K562 (cell line): ENCODE data around the gene SOX11. TPM values are rescaled to one million over a fixed set of nuclear protein-coding genes. Genes with fewer than 3 reads are reported as not detected.

Source experiments
- ATAC-seq: fragments of 200-7000 bp; cut with Tn5 transposase; 3 replicates; pipeline ENCODE4 v1.9.1; 2020; ENCODE audit warnings: moderate library complexity
- BruUV-seq: library from RNA; stranded (reverse); fragments of 400-500 nt; replicated peaks from 2 replicates; lab custom pipeline; 2021; lab: Mats Ljungman, UMichigan
- CTCF ChIA-PET: fragments of 300-600 bp; formaldehyde crosslinking; extraction: SDS; loops from one replicate; lab custom pipeline; 2021; ENCODE audit warnings: low intra/inter-chr PET ratio; lab: Yijun Ruan, JAX
- POLR2A ChIA-PET: fragments of 300-600, 350-650 bp; sonication (Branson Sonifier 250); formaldehyde crosslinking; extraction: SDS; loops from one replicate; lab custom pipeline; 2021; ENCODE audit warnings: antibody characterized with exemption, inconsistent platforms; lab: Yijun Ruan, JAX
- DNase-seq, 4 experiments: peaks; one replicate each; pipeline versions ENCODE4 v3.0.0 to v3.0.0-alpha.2; 2011 to 2018; ENCODE audit warnings: low spot score in 3 of 4, mixed read lengths in 3 of 4; ENCODE audit errors: extremely low read depth in 1 of 4
- FAIRE-seq: peaks from 2 replicates; lab custom pipeline; 2011; peaks lifted over from hg19 to GRCh38; lab: Jason Lieb, UNC
- H2AFZ ChIP-seq: 2 replicates; pipeline ENCODE4 v1.6.0; 2011; ENCODE audit warnings: low read depth, low read length, control low read depth, inconsistent platforms
- H3K27ac ChIP-seq: fragments of 200-600 bp; 3 replicates; pipeline ENCODE4 v1.8.0; 2011; ENCODE audit warnings: low read depth, mild to moderate bottlenecking, control low read depth, inconsistent platforms, low read length, moderate library complexity, mixed read lengths; ENCODE audit errors: extremely low read depth
- H3K27me3 ChIP-seq, 2 experiments: fragments of 300-600 bp in 1 of 2; 2 replicates in 1 of 2; 3 replicates in 1 of 2; pipeline versions ENCODE4 v1.6.0 to v1.8.0; 2011; ENCODE audit warnings: inconsistent platforms in 2 of 2, low read length in 2 of 2, mild to moderate bottlenecking in 1 of 2, mixed read lengths in 1 of 2, moderate library complexity in 1 of 2; ENCODE audit not compliant: control insufficient read depth in 2 of 2, insufficient read depth in 2 of 2
- H3K36me3 ChIP-seq: fragments of 300-600 bp; 3 replicates; pipeline ENCODE4 v1.8.0; 2011; ENCODE audit warnings: mild to moderate bottlenecking, low read length, inconsistent platforms; ENCODE audit not compliant: control insufficient read depth, insufficient read depth
- H3K4me1 ChIP-seq, 2 experiments: fragments of 200-600 bp in 1 of 2; replicated peaks in 1 of 2; 2 replicates in 1 of 2; 3 replicates in 1 of 2; pipeline versions ENCODE4 v1.5.1 to v1.8.0; 2011; ENCODE audit warnings: inconsistent platforms in 2 of 2, low read length in 2 of 2, mild to moderate bottlenecking in 1 of 2, mixed read lengths in 1 of 2, moderate library complexity in 1 of 2; ENCODE audit not compliant: control insufficient read depth in 2 of 2, insufficient read depth in 2 of 2
- H3K4me2 ChIP-seq: 2 replicates; pipeline ENCODE4 v1.6.1; 2011; ENCODE audit warnings: low read length, control low read depth, inconsistent platforms, mixed read lengths; ENCODE audit not compliant: insufficient read depth
- H3K4me3 ChIP-seq: fragments of 200-600 bp; sonication (generic), shearing (Covaris generic); 2 replicates; pipeline ENCODE4 v1.5.1; 2016; ENCODE audit warnings: control low read depth, inconsistent platforms
- H3K79me2 ChIP-seq: fragments of 200-600 bp; 3 replicates; pipeline ENCODE4 v1.8.0; 2011; ENCODE audit warnings: low read length, inconsistent platforms; ENCODE audit not compliant: control insufficient read depth, insufficient read depth
- H3K9ac ChIP-seq, 2 experiments: 2 replicates each; pipeline versions ENCODE4 v1.6.0 to v1.6.1; 2011; ENCODE audit warnings: low read depth in 2 of 2, low read length in 2 of 2, control low read depth in 1 of 2, inconsistent platforms in 1 of 2, mild to moderate bottlenecking in 1 of 2, mixed read lengths in 1 of 2; ENCODE audit not compliant: insufficient read depth in 1 of 2
- H3K9me1 ChIP-seq: one replicate; pipeline ENCODE4 v1.6.0; 2011; ENCODE audit warnings: inconsistent platforms, mild to moderate bottlenecking, low read length, moderate library complexity; ENCODE audit not compliant: control insufficient read depth, insufficient read depth
- H3K9me3 ChIP-seq: replicated peaks from 2 replicates; pipeline ENCODE4 v1.5.1; 2011; ENCODE audit warnings: low read depth, low read length, inconsistent platforms; ENCODE audit not compliant: control insufficient read depth, insufficient read depth
- H4K20me1 ChIP-seq: replicated peaks from 2 replicates; pipeline ENCODE4 v1.6.1; 2011; ENCODE audit warnings: low read length, inconsistent platforms, mixed read lengths; ENCODE audit not compliant: control insufficient read depth, insufficient read depth
- ATF1 ChIP-seq, 2 experiments: fragments of 450-650 bp in 1 of 2; IDR thresholded peaks; 2 replicates each; pipeline ENCODE4 v1.6.1; 2016; ENCODE audit warnings: missing compliant biosample characterization in 1 of 2, missing genetic modification characterization in 1 of 2
- ATF3 ChIP-seq, 2 experiments: fragments of 450-650 bp in 1 of 2; sonication (generic) in 1 of 2; formaldehyde crosslinking in 1 of 2; IDR thresholded peaks in 1 of 2; conservative IDR thresholded peaks in 1 of 2; 2 replicates each; pipeline versions ENCODE4 v1.6.1 to v1.8.1; 2016 to 2023; ENCODE audit warnings: mild to moderate bottlenecking in 2 of 2, moderate library complexity in 2 of 2, inconsistent platforms in 1 of 2, missing genetic modification reagents in 1 of 2
- NR2F6 ChIP-seq: fragments of 450-650 bp; formaldehyde crosslinking; IDR thresholded peaks from 2 replicates; pipeline ENCODE4 v1.4.0; 2020; ENCODE audit warnings: mild to moderate bottlenecking
- ZFPM2 ChIP-seq: fragments of 250-450 bp; sonication (Bioruptor Pico); IDR thresholded peaks from 2 replicates; pipeline ENCODE4 v1.5.1; 2022; ENCODE audit warnings: mild to moderate bottlenecking
- ZNF395 ChIP-seq: fragments of 200-800 bp; sonication (Bioruptor generic); IDR thresholded peaks from 2 replicates; pipeline ENCODE4 v1.6.1; 2017; ENCODE audit warnings: missing genetic modification characterization, missing compliant biosample characterization
- WGBS: fragments of 100-300 bp; shearing (Covaris generic); methylation state at CpG from one replicate; pipeline ENCODE4 v1.1.6; 2016; ENCODE audit warnings: low coverage, mixed read lengths; ENCODE audit not compliant: insufficient coverage; ENCODE audit errors: missing lambda C conversion rate; 5-methylcytosine and 5-hydroxymethylcytosine counted together
- in situ Hi-C: fragments of 300-500 bp; cut with MboI; formaldehyde crosslinking; loops from 4 replicates; pipeline ENCODE4 v1.15.0; 2018; ENCODE audit warnings: inconsistent platforms, mixed read lengths
- intact Hi-C: fragments of 100-400 bp; cut with micrococcal nuclease; formaldehyde crosslinking; loops from 2 replicates; pipeline ENCODE4 v1.14.2; 2022
- polyA plus RNA-seq, 8 experiments: library from polyadenylated mRNA; depleted of rRNA in 4 of 8; stranded (reverse) in 5 of 8; unstranded in 3 of 8; fragments of >200 nt; fragmentation: Nextera tagmentation in 2 of 8; fragmentation: Illumina TruSeq in 1 of 8; extraction: Ambion mirVana in 2 of 8; extraction: Trizol in 1 of 8; gene quantifications; 2 replicates each; pipeline versions ENCODE4 v1.2.1 to v1.2.3, GENCODE V29; 2011 to 2014; ENCODE audit warnings: inconsistent platforms in 1 of 8, missing spikeins in 1 of 8
- total RNA-seq, 7 experiments: library from RNA; depleted of rRNA in 6 of 7; stranded (reverse); fragments of >200 nt in 6 of 7; fragmentation: Illumina TruSeq in 2 of 7; extraction: Trizol in 2 of 7; gene quantifications; 2 replicates each; pipeline versions ENCODE4 v1.2.1 to v1.2.3, GENCODE V29; 2011 to 2021; ENCODE audit warnings: low replicate concordance in 1 of 7

The SOX11 gene
- total and polyA plus RNA-seq, 9 of the 15 experiments (the other 6 are each of a cell fraction or from before 2014, with no cell fraction given): 0.02 TPM; not detected in 8

DNA sequence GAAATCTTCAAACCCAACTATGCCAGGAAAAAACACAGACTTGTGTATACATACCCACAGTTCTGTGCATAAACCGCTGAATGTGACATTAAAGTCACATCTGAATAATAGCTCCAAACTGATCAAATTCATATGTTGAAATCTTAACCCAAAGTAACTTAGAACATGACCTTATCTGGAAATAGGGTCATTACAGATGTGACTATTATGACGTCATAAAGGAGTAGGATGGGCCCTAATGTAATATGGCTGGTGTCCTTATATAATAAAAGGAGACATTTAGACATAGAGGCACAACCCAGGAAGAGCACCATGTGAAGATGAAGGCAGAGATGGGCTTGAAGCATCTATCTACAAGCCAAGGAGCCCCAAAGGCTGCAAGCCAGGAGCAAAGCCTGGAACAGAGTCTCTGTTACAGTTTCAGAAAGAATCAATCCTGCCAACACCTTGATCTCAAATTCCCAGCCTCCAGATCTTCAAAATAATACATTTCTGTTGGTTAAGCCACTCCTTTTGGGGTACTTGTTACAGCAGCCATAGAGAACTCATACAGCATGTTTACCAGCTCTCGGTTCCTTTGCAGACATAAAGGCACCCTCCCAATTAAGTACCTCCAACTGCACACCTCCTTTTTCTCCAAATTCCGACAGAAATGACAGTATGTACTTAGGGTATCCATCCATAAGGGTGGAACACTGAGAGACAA lies 27.6 kb downstream of the SOX11 start:
- no peaks in the 10 kb centered on the region for H3K9me1 ChIP-seq
- H3K9ac ChIP-seq: no peak overlapping the region
- no peaks in the 10 kb centered on the region for H3K79me2 ChIP-seq
- no peak overlapping the region for H3K4me2 ChIP-seq
- H3K4me1 ChIP-seq: no peaks in the 10 kb centered on the region
- POLR2A ChIA-PET: no interaction called here
- TF ChIP-seq NR2F6 (no peak), ATF1 (CRISPR knock-in tag; IDR thresholded peaks at IDR 0.05) (no peak), ATF1 (tag; IDR thresholded peaks at IDR 0.05) (peak; percentile 34; the same call in 1 of the 2 replicates), ZNF395 (CRISPR knock-in tag) (no peak), ATF3 (IDR thresholded peaks at IDR 0.05) (peak; percentile 34; the same call in 1 of the 2 replicates), ATF3 (CRISPR knock-in tag; conservative IDR thresholded peaks at IDR 0.05) (no peak), ZFPM2 (CRISPR knock-in tag) (no peak)
- no peak overlapping the region for H3K4me3 ChIP-seq
- CTCF ChIA-PET: no interaction called here
- no peak overlapping the region for H2AFZ ChIP-seq
- in situ Hi-C loops (no loop called here), intact Hi-C loops (no loop called here)
- whole genome bisulfite sequencing: 0% methylated on average over 4 of the region's 4 CpGs
- H3K27ac ChIP-seq: no peak overlapping the region
- no peaks in the 10 kb centered on the region for H3K9me3 ChIP-seq
- H3K36me3 ChIP-seq: no peaks in the 10 kb centered on the region
- no peaks in the 10 kb centered on the region for H3K27me3 ChIP-seq
- no peak for ATAC-seq
- no TSS peak for BruUV-seq
- no peak for DNase-seq
- H4K20me1 ChIP-seq: no peaks in the 10 kb centered on the region
- no peak for FAIRE-seq
